GM13977 (cell line): ENCODE results near the gene GRAMD2A.

ENCODE experiments used
- DNase-seq: peaks from one replicate; pipeline ENCODE4 v3.0.0; 2012; ENCODE audit warnings: low spot score
- in situ Hi-C: fragments of 300-500 bp; cut with MboI; formaldehyde crosslinking; loops from one replicate; pipeline ENCODE4 v1.12.0; 2022; ENCODE audit warnings: low sequenced_read_pairs, low pct_unique_long_range_greater_than_20kb, mixed read lengths, inconsistent platforms; ENCODE audit not compliant: unreplicated experiment
- TF ChIP-seq, protein P1 (sequence below): IDR thresholded peaks from 2 replicates; pipeline ENCODE4 v1.5.1; 2012; ENCODE audit warnings: mild to moderate bottlenecking, control low read depth; ENCODE audit not compliant: insufficient read depth; ENCODE audit errors: extremely low read depth, missing control alignments

GRAMD2A gene

DNA sequence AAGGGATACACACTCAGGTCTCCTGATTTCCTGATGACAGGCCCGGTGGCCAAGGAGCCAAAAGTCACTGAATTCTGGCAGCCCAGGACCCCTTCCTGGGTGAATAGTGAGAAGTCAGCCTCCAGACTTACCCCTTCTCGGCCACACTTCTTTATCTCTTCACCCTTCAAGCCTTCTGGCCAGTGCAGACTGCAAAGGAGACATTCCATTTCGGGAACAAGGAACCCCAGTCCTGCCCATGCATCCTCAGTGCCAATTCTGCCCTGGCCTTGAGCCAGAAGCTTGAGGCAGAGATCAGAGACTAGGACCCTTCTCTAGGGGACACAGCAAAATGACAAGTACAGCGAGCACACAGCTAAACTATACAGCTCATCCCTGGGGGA, 28.8 kb downstream of the GRAMD2A start:
- no peak for DNase-seq
- in situ Hi-C loops = no loop called here
- TF ChIP-seq, protein P1, sequence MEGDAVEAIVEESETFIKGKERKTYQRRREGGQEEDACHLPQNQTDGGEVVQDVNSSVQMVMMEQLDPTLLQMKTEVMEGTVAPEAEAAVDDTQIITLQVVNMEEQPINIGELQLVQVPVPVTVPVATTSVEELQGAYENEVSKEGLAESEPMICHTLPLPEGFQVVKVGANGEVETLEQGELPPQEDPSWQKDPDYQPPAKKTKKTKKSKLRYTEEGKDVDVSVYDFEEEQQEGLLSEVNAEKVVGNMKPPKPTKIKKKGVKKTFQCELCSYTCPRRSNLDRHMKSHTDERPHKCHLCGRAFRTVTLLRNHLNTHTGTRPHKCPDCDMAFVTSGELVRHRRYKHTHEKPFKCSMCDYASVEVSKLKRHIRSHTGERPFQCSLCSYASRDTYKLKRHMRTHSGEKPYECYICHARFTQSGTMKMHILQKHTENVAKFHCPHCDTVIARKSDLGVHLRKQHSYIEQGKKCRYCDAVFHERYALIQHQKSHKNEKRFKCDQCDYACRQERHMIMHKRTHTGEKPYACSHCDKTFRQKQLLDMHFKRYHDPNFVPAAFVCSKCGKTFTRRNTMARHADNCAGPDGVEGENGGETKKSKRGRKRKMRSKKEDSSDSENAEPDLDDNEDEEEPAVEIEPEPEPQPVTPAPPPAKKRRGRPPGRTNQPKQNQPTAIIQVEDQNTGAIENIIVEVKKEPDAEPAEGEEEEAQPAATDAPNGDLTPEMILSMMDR = no peak

DNA sequence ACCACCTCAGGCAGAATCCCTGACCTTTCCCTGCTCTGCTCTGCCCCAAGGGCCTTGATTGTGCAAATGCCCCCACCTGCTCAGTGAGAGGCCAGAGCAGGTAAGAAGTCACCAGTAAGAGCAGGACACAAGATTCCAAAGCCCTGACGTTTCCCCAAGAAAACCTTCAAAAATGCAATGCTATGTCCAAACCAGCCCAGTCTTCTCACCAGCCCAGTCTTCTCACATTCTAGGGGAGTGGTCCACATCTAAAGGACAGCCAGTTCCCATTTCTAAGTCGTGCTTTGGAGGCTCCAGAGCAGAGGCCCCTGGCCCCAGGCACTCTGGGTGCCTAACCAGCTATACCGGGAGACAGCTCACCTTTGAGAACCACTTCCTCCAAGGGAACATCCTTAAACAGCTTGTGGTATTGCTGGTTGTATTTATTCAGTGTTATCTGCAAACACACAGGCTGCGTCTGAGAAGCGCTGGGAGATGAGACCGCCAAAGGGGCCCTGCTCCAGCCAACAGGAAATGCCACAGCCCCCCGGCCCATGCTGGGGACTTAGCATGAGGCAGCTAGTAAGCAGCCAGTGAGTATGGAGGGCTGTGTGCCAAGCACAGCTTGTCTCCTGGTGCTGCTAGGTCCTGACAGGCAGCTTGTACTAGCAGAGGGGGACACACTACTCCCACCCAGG, 29.3 kb downstream of the GRAMD2A start:
- TF ChIP-seq, protein P1 = no peak
- no peak for DNase-seq
- in situ Hi-C loops = no loop called here

DNA sequence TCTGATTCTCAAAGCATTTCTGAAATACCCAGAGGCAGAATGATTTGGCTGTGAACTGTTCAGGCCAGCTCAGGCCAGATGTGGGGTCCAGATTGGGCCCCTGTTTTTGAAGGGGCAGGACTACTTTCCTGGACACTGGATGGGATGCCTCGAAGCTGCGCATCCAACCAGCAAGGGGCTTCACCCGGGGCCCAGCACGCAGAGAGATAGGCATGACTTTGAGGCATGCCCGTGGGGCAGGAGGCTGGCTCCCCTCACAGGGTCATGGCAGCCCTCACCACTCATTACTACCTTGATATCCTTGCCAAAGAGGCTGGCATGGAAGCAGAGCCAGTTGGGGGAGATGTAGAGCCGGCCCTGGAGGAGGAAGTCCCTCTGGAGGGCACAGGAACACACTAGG, 30.1 kb downstream of the GRAMD2A start:
- TF ChIP-seq, protein P1 = no peak
- DNase-seq = no peak
- in situ Hi-C loops = no loop called here

DNA sequence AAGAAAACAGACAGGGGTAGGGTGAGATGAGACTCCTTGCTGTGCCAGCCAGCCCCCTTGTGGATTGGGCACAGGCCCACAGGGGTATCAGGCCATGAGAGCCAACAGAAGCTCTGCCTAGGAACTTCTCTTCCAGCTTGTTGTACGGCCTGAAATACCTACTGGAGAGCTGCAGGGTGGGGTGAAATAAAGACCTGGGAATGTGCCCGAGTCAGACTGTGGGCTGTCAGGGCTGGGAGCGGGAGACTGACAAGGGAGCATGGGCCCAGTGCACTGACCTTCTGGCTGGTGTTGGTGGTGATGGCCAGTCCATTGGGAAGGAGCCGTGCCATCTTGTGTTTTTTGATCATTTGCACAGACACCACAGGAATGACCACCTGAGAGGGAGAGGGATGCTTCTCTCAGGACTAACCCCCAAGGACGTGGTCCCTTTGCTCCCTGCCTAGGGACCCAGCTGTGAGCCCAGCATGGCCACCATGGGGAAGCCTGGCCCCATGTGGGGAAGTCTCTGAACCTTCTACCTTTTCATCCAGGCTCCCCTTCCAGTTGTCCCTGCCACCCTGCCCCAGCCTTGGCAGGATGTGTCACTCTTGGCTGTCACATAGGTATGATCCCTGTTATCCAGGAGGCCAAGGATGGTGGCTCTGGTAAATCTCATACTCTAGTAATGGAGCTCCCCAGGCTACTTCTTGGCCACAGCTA, 30.7 kb downstream of the GRAMD2A start:
- in situ Hi-C loops = no loop called here
- no peak for DNase-seq
- TF ChIP-seq, protein P1 = no peak

DNA sequence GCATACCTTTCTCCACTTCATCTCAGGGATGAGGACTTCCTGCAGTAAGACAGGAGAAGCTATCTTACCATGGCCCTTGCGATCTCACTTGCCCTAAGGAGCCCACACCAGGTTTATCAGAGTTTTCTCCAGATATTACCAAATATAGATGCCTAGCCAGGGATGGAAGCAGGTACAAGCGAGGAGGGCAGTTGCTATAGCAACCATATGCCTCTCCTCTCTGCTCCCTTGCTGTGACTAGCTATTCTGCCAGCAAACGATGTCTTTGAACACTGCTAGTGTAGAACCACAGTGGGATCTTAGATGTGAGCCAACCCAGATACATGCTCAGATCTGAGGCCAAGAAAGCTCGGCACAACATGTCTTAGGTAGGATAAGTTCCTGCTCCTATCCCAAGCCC, 33.9 kb downstream of the GRAMD2A start:
- TF ChIP-seq, protein P1 = no peak
- in situ Hi-C loops = no loop called here

DNA sequence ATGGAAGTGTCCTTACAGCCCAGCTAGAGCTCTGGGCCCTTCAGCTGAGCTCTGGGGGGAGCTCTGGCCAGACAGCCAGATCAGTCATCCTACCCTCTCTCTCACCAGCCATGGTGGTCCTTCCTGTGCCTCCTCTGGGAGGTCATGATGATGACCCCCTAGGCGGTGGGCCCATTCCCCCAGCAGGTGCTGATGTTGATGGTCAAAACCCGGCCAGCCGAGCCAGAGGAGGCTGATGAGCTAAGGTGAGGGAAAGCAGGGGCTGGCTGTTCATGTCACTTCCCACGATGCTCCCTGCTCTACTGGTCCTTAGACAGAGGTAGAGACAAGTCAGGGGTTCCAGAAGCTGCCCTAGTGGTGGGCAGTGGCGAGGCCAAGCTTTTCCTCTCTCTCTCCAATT, 35.0 kb downstream of the GRAMD2A start:
- DNase-seq = no peak
- TF ChIP-seq, protein P1 = no peak
- in situ Hi-C loops = no loop called here

More for the DNA sequence above, 33.9 kb downstream of the GRAMD2A start:
- DNase-seq = no peak
